Activated CD8-positive, alpha-beta T cell treated with anti-CD3 and anti-CD28 coated beads for 36 hours (primary cell): ENCODE data around the gene B9D1. TPM values are rescaled to one million over a fixed set of nuclear protein-coding genes. Genes with fewer than 3 reads are reported as not detected.

ENCODE experiments used
- ATAC-seq: fragments of 200-7000 bp; cut with Tn5 transposase; one replicate; pipeline ENCODE4 v1.10.0; 2021; ENCODE audit warnings: mild to moderate bottlenecking, moderate library complexity
- CTCF ChIA-PET: fragments of 350-600 bp; sonication (Branson Sonifier 250); formaldehyde crosslinking; loops from one replicate; lab custom pipeline; 2021; ENCODE audit warnings: antibody characterized with exemption; lab: Charles Lee
- POLR2A ChIA-PET: fragments of 350-600 bp; sonication (Branson Sonifier 250); formaldehyde crosslinking; loops from one replicate; lab custom pipeline; 2021; ENCODE audit warnings: antibody characterized with exemption; lab: Charles Lee
- DNase-seq: peaks from one replicate; pipeline ENCODE4 v3.0.0-alpha.2; 2020
- H3K27ac Mint-ChIP-seq: one replicate; pipeline ENCODE4 v1.8.0; 2021; ENCODE audit warnings: mild to moderate bottlenecking, mixed read lengths
- H3K27me3 Mint-ChIP-seq: one replicate; pipeline ENCODE4 v1.8.0; 2021; ENCODE audit warnings: mixed read lengths
- H3K36me3 Mint-ChIP-seq: one replicate; pipeline ENCODE4 v1.8.0; 2021; ENCODE audit warnings: low read depth, mixed read lengths
- H3K4me1 Mint-ChIP-seq: one replicate; pipeline ENCODE4 v1.8.0; 2021; ENCODE audit warnings: low read depth, mixed read lengths
- H3K4me3 Mint-ChIP-seq: one replicate; pipeline ENCODE4 v1.8.0; 2021; ENCODE audit warnings: mild to moderate bottlenecking, moderate library complexity, mixed read lengths
- H3K9me3 Mint-ChIP-seq: one replicate; pipeline ENCODE4 v1.8.0; 2021; ENCODE audit warnings: mixed read lengths
- intact Hi-C: fragments of 100-400 bp; cut with micrococcal nuclease; formaldehyde crosslinking; loops from one replicate; pipeline ENCODE4 v1.10.0; 2022
- total RNA-seq, 2 experiments: library from RNA; stranded (reverse); gene quantifications; one replicate each; pipeline ENCODE4 v1.2.3, GENCODE V29; 2021
- TF ChIP-seq, protein P1 (sequence below): fragments of 200-600 bp; IDR thresholded peaks from one replicate; pipeline ENCODE4 v1.8.0; 2022; ENCODE audit warnings: antibody characterized with exemption, mild to moderate bottlenecking

B9D1 gene
- total RNA-seq, 2 experiments from 2014 or later = 7.2 to 9.4 TPM

DNA sequence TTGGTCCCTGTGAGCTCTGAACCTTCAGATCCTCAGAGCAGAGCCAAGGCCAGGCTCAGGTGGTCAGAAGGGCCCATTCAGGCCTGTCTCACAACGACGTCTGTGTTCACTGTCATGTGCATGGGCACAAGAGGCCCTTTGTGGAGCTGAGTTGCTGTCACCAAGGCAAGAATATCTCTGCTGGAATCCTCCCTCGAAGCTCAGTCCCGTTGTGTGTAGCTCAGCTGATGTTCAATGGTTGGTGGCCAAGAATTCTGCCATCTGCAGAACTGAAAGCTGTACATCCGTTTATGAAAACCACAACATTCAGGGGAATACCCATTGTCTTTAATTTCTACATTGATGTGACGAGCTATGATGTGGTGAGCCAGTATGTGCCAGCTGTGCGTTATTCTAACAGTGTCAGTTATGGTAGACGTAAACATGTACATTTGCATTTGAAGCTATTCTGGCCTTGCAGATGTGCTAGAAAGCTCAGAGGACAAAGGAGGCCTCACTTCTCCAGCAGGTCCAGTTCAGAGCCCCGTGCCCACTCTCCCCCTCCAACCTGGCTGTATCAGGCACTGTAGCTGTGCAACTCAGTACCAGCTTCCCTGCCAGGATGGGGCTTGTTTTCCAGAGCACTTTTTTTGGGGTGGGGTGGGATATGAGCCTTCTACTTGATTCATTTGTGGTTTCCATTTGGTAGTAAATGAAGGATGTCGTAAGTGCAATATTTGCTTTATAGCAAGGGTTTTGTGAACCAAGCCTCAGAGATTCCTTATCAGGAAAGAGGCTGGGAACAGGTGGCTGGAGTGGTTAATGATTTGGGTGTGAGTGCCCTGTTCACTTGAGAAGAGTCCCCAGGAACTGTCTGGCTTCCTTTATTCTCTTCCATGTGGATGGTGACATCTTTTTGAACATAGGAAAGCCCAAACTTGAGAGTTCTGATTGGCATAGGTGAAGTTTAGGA lies 56.1 kb downstream of the B9D1 start:
- no peak overlapping the region for H3K27ac Mint-ChIP-seq
- ATAC-seq (peak; percentile 94), DNase-seq (peak; percentile 72)
- H3K4me1 Mint-ChIP-seq = peaks cover 22% of the 10 kb centered on the region
- no peaks in the 10 kb centered on the region for H3K36me3 Mint-ChIP-seq
- no peaks in the 10 kb centered on the region for H3K9me3 Mint-ChIP-seq
- TF ChIP-seq, protein P1, sequence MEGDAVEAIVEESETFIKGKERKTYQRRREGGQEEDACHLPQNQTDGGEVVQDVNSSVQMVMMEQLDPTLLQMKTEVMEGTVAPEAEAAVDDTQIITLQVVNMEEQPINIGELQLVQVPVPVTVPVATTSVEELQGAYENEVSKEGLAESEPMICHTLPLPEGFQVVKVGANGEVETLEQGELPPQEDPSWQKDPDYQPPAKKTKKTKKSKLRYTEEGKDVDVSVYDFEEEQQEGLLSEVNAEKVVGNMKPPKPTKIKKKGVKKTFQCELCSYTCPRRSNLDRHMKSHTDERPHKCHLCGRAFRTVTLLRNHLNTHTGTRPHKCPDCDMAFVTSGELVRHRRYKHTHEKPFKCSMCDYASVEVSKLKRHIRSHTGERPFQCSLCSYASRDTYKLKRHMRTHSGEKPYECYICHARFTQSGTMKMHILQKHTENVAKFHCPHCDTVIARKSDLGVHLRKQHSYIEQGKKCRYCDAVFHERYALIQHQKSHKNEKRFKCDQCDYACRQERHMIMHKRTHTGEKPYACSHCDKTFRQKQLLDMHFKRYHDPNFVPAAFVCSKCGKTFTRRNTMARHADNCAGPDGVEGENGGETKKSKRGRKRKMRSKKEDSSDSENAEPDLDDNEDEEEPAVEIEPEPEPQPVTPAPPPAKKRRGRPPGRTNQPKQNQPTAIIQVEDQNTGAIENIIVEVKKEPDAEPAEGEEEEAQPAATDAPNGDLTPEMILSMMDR = no peak
- intact Hi-C loops = no loop called here
- CTCF ChIA-PET = interaction anchor here (0.8 to 3.2 kb wide), 7 partner anchors 15 to 141 kb away, joined by 3 to 11 read pairs (median 5); partner anchors contain the start of gene B9D1
- POLR2A ChIA-PET = no interaction called here
- H3K27me3 Mint-ChIP-seq = peaks cover 38% of the 10 kb centered on the region
- H3K4me3 Mint-ChIP-seq = no peak overlapping the region

DNA sequence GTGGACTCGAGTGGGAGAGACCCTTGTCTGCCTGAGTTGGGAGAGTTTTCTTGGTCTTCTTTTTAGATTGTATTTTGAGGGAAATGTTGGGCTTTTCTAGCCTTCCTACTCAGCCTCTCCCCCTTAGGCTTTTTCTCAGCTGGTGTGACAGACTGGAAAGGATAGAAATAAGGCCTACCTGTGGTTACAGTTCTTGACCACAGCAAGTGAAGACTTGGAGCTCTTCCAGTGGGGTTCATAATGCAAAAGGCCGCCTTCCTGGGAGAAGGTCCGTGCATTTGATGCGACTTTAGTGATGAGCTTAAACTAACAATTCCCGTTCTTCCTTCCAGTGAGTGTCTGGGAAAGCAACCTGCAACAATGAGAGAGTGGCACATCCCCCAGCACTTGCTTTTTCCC lies 56.8 kb downstream of the B9D1 start:
- no peak for ATAC-seq
- Mint-ChIP-seq H3K9me3 (no peaks in the 10 kb centered on the region), H3K36me3 (no peaks in the 10 kb centered on the region), H3K4me3 (no peak overlapping the region), H3K27ac (no peak overlapping the region), H3K27me3 (peaks cover 37% of the 10 kb centered on the region), H3K4me1 (peaks cover 22% of the 10 kb centered on the region)
- CTCF ChIA-PET = interaction anchor here (0.8 to 3.2 kb wide), 7 partner anchors 16 to 142 kb away, joined by 3 to 11 read pairs (median 5); partner anchors contain the start of gene B9D1
- TF ChIP-seq, protein P1 = no peak
- DNase-seq = no peak
- POLR2A ChIA-PET = no interaction called here
- intact Hi-C loops = no loop called here

DNA sequence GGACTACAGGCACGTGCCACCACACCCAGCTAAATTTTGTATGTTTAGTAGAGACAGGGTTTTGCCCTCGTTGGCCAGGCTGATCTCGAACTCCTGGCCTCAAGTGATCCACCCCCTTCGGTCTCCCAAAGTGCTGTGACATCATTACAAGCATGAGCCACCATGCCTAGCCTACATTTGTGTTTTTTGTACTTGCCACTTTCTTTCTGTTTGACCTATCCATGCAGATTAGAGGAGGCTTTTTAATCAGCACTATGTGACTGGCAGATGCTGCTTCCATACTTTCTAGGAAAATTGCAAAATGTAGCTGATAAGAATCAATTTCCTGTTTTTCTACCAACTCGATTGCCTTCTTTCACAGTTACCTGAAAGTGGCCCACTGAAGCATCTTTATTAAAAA lies 57.3 kb downstream of the B9D1 start:
- Mint-ChIP-seq H3K27ac (no peak overlapping the region), H3K4me1 (peaks cover 22% of the 10 kb centered on the region), H3K36me3 (no peaks in the 10 kb centered on the region), H3K4me3 (no peak overlapping the region), H3K27me3 (peaks cover 37% of the 10 kb centered on the region), H3K9me3 (no peaks in the 10 kb centered on the region)
- CTCF ChIA-PET = interaction anchor here (1.6 to 3.2 kb wide), 3 partner anchors 15 to 57 kb away, joined by 4 to 11 read pairs (median 6); partner anchors contain the start of gene B9D1
- POLR2A ChIA-PET = no interaction called here
- intact Hi-C loops = no loop called here
- ATAC-seq (no peak), DNase-seq (no peak)
- TF ChIP-seq, protein P1 = no peak

DNA sequence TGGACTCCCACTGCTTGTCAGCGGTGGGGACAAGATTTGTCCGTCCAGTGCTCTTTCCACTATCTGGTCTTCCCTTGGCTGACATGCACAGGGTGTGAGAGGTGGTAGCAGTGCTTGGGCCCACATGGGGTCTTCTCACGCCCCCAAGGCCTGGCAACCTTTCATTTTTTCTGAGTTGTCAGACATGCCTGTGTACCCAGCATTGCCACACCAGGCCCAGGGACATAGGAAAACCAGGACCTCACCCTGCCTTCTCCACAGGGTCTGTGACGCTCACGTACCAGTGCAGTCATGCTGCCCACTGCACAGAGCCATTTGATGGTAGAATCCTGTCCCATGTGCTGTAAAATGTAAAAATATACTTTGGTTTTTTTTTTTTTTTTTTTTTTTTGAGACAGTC lies 57.8 kb downstream of the B9D1 start:
- DNase-seq = no peak
- H3K4me1 Mint-ChIP-seq = peaks cover 22% of the 10 kb centered on the region
- H3K36me3 Mint-ChIP-seq = no peaks in the 10 kb centered on the region
- POLR2A ChIA-PET = no interaction called here
- intact Hi-C loops = no loop called here
- peaks cover 34% of the 10 kb centered on the region for H3K27me3 Mint-ChIP-seq
- ATAC-seq = no peak
- CTCF ChIA-PET = no interaction called here
- H3K9me3 Mint-ChIP-seq = no peaks in the 10 kb centered on the region
- no peak overlapping the region for H3K4me3 Mint-ChIP-seq
- H3K27ac Mint-ChIP-seq = no peak overlapping the region
- TF ChIP-seq, protein P1 = no peak

DNA sequence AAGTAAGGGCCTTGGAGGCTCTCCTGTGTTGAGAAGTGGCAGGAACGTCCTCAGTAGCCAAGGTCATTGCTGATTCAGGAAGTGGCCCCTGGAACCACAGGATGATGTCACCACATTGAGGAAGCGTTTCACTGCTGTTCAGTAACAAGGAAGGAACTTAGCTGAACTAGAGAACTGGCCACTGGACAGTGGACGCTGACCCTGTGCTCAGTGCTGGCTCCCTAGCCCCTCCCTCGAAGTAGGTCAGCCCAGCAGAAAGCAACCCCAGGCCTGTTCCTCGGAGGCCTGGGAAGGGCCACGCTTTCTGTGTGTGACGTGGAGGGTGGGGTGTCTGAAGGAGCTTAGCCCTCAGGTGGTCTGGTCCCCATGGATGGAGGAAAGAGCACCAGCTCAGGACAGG lies 58.3 kb downstream of the B9D1 start:
- Mint-ChIP-seq H3K27ac (no peak overlapping the region), H3K4me1 (peaks cover 22% of the 10 kb centered on the region), H3K4me3 (no peak overlapping the region), H3K36me3 (no peaks in the 10 kb centered on the region), H3K27me3 (peaks cover 30% of the 10 kb centered on the region), H3K9me3 (no peaks in the 10 kb centered on the region)
- ATAC-seq (no peak), DNase-seq (peak; percentile 11)
- ChIA-PET CTCF (no interaction called here), POLR2A (no interaction called here)
- intact Hi-C loops = no loop called here
- TF ChIP-seq, protein P1 = no peak
